TTC549 (cell line): Measurements from ENCODE around the gene MYEOV.

Experiments
- FAIRE-seq: peaks from 2 replicates; lab custom pipeline; 2012; peaks lifted over from hg19 to GRCh38; lab: Jason Lieb, UNC

The MYEOV gene

GRCh38 chr11:69343401-69344321, 49.7 kb downstream of the MYEOV start:
- FAIRE-seq = no peak

- FAIRE-seq = no peak
Observed at GRCh38 chr11:69344570-69345145, 50.7 kb downstream of the MYEOV start.
